NCI-H187 treated with DMSO at 0.1 percent for 48 hours (cell line): Measurements from ENCODE around the gene CDC20B.

Source experiments
- DNase-seq: peaks from one replicate; lab custom pipeline; 2025; lab: John Stamatoyannopoulos, UW

The CDC20B gene

GRCh38 chr5:55172937-55173686 is at the start of gene CDC20B:
CDC20B (minus strand) TSS chr5:55173177; CDS start chr5:55173000, 177 bp downstream.
- peak; percentile 45 for DNase-seq

- no peak for DNase-seq
These were observed 49.4 kb upstream of the CDC20B start for GRCh38 chr5:55222092-55222984.

GRCh38 chr5:55220433-55221185 is 47.6 kb upstream of the CDC20B start:
- no peak for DNase-seq

GRCh38 chr5:55219770-55220169 is 46.8 kb upstream of the CDC20B start:
- DNase-seq, result no peak

- DNase-seq, result no peak
These were observed 46.0 kb upstream of the CDC20B start for GRCh38 chr5:55218967-55219366.

GRCh38 chr5:55211184-55211874 is 38.4 kb upstream of the CDC20B start:
- DNase-seq, result no peak

GRCh38 chr5:55205001-55205400 is 32.0 kb upstream of the CDC20B start:
- DNase-seq, result no peak

GRCh38 chr5:55191165-55191564 is 18.2 kb upstream of the CDC20B start:
- no peak for DNase-seq

GRCh38 chr5:55188656-55189540 is 15.9 kb upstream of the CDC20B start:
- peak; percentile 25 for DNase-seq

GRCh38 chr5:55187370-55187769 is 14.4 kb upstream of the CDC20B start:
- no peak for DNase-seq

- no peak for DNase-seq
These were observed 7.0 kb upstream of the CDC20B start for GRCh38 chr5:55180016-55180415.

GRCh38 chr5:55177078-55177477 is 4.1 kb upstream of the CDC20B start:
- DNase-seq, result no peak

- peak; percentile 15 for DNase-seq
These were observed 3.3 kb upstream of the CDC20B start for GRCh38 chr5:55176176-55176818.

- DNase-seq, result no peak
These were observed 2.8 kb upstream of the CDC20B start for GRCh38 chr5:55175781-55176175.

- DNase-seq, result no peak
These were observed 782 bp upstream of the CDC20B start for GRCh38 chr5:55173687-55174230.

GRCh38 chr5:55172051-55172899 is 702 bp downstream of the CDC20B start:
- DNase-seq, result peak; percentile 72

GRCh38 chr5:55171471-55171870 is 1.5 kb downstream of the CDC20B start:
- no peak for DNase-seq

GRCh38 chr5:55162666-55163065 is 10.3 kb downstream of the CDC20B start:
- DNase-seq, result no peak
